H1 (cell line): ENCODE measurements around the gene TMEM238. TPM values are rescaled to one million over a fixed set of nuclear protein-coding genes. Genes with fewer than 3 reads are reported as not detected.

Experiments used
- CTCF ChIA-PET: fragments of 300-600 bp; sonication (Branson Sonifier 250); formaldehyde crosslinking; loops from one replicate; lab custom pipeline; 2021; ENCODE audit not compliant: partially characterized antibody; lab: Charles Lee
- POLR2A ChIA-PET: fragments of 300-600 bp; sonication (Branson Sonifier 250); formaldehyde crosslinking; loops from one replicate; lab custom pipeline; 2021; ENCODE audit warnings: inconsistent platforms; ENCODE audit not compliant: partially characterized antibody; lab: Charles Lee
- DNase-seq, 2 experiments: peaks; one replicate each; pipeline versions ENCODE4 v3.0.0 to v3.0.0-alpha.2; 2010 to 2022; ENCODE audit warnings: low spot score in 2 of 2, low read depth in 1 of 2, mixed read lengths in 1 of 2
- FAIRE-seq: peaks from 2 replicates; lab custom pipeline; 2011; peaks lifted over from hg19 to GRCh38; lab: Jason Lieb, UNC
- H2AFZ ChIP-seq: 2 replicates; pipeline ENCODE4 v1.8.1; 2012; ENCODE audit warnings: low read length, inconsistent platforms
- H2AK5ac ChIP-seq: 2 replicates; pipeline ENCODE4 v1.6.1; 2013; ENCODE audit warnings: low read depth, low read length
- H2BK120ac ChIP-seq: replicated peaks from 2 replicates; pipeline ENCODE3; 2013; ENCODE audit warnings: low read depth, low read length, inconsistent platforms
- H2BK12ac ChIP-seq: 2 replicates; pipeline ENCODE4 v1.6.1; 2013; ENCODE audit warnings: low read depth, low read length
- H2BK15ac ChIP-seq: 2 replicates; pipeline ENCODE4 v1.6.1; 2013; ENCODE audit warnings: low read length
- H2BK20ac ChIP-seq: 2 replicates; pipeline ENCODE4 v1.6.1; 2013; ENCODE audit warnings: low read length
- H2BK5ac ChIP-seq: 2 replicates; pipeline ENCODE4 v1.6.1; 2013; ENCODE audit warnings: low read depth, low read length
- H3K14ac ChIP-seq: 2 replicates; pipeline ENCODE4 v1.6.1; 2013; ENCODE audit warnings: inconsistent platforms; ENCODE audit not compliant: insufficient read length
- H3K18ac ChIP-seq: 2 replicates; pipeline ENCODE4 v1.6.1; 2013; ENCODE audit warnings: low read length; ENCODE audit errors: extremely low read depth
- H3K23ac ChIP-seq: 2 replicates; pipeline ENCODE4 v1.6.1; 2013; ENCODE audit warnings: inconsistent platforms; ENCODE audit not compliant: insufficient read length
- H3K23me2 ChIP-seq: 2 replicates; pipeline ENCODE4 v1.6.1; 2013; ENCODE audit warnings: low read depth, low read length
- H3K27ac ChIP-seq: 2 replicates; pipeline ENCODE4 v1.6.1; 2011; ENCODE audit warnings: low read depth, low read length, inconsistent platforms
- H3K27me3 ChIP-seq, 4 experiments: replicated peaks in 1 of 4; 1 replicate in 1 of 4; 2 replicates in 3 of 4; pipeline versions ENCODE4 v1.6.1 to v1.8.1; 2011 to 2013; ENCODE audit warnings: low read length in 3 of 4, mild to moderate bottlenecking in 3 of 4, inconsistent platforms in 2 of 4, mixed read lengths in 2 of 4, moderate library complexity in 1 of 4; ENCODE audit not compliant: control insufficient read depth in 3 of 4, insufficient read depth in 3 of 4; ENCODE audit errors: extremely low read depth in 1 of 4
- H3K36me3 ChIP-seq, 4 experiments: 2 replicates each; pipeline versions ENCODE4 v1.6.1 to v1.8.1; 2011 to 2013; ENCODE audit warnings: mild to moderate bottlenecking in 4 of 4, low read length in 3 of 4, moderate library complexity in 2 of 4, control low read depth in 1 of 4, inconsistent platforms in 1 of 4; ENCODE audit not compliant: insufficient read depth in 4 of 4, control insufficient read depth in 2 of 4
- H3K4ac ChIP-seq: replicated peaks from 2 replicates; pipeline ENCODE3; 2013; ENCODE audit warnings: low read length, low read depth, mixed read lengths, inconsistent platforms; ENCODE audit not compliant: insufficient read length
- H3K4me1 ChIP-seq, 4 experiments: replicated peaks in 1 of 4; 1 replicate in 1 of 4; 2 replicates in 3 of 4; pipeline versions ENCODE4 v1.6.1 to v1.8.1; 2011 to 2013; ENCODE audit warnings: low read length in 3 of 4, inconsistent platforms in 2 of 4, mixed read lengths in 1 of 4; ENCODE audit not compliant: insufficient read depth in 4 of 4, control insufficient read depth in 3 of 4
- H3K4me2 ChIP-seq, 2 experiments: 2 replicates each; pipeline versions ENCODE4 v1.6.1 to v1.8.1; 2011 to 2013; ENCODE audit warnings: low read depth in 2 of 2, low read length in 2 of 2, control low read depth in 1 of 2, inconsistent platforms in 1 of 2, mild to moderate bottlenecking in 1 of 2; ENCODE audit not compliant: insufficient read depth in 1 of 2
- H3K4me3 ChIP-seq, 4 experiments: fragments of 200-600, 300-600 bp in 1 of 4; sonication (generic), shearing (Covaris generic), sonication (Bioruptor Twin) in 1 of 4; 2 replicates each; pipeline versions ENCODE4 v1.5.1 to v1.8.1; 2011 to 2016; ENCODE audit warnings: low read length in 4 of 4, low read depth in 3 of 4, control low read depth in 2 of 4, inconsistent platforms in 2 of 4, mild to moderate bottlenecking in 2 of 4, mixed read lengths in 1 of 4, moderate library complexity in 1 of 4; ENCODE audit not compliant: insufficient read depth in 2 of 4; ENCODE audit errors: extremely low read depth in 1 of 4
- H3K56ac ChIP-seq: replicated peaks from 2 replicates; pipeline ENCODE3; 2013; ENCODE audit warnings: low read depth, mild to moderate bottlenecking, mixed read lengths, low read length, inconsistent platforms; ENCODE audit not compliant: insufficient read length
- H3K79me1 ChIP-seq: 2 replicates; pipeline ENCODE4 v1.6.1; 2013; ENCODE audit warnings: low read depth, low read length, control low read depth
- H3K79me2 ChIP-seq, 2 experiments: 2 replicates each; pipeline versions ENCODE4 v1.6.1 to v1.8.1; 2012 to 2013; ENCODE audit warnings: low read length in 2 of 2, mild to moderate bottlenecking in 2 of 2, inconsistent platforms in 1 of 2; ENCODE audit not compliant: insufficient read depth in 2 of 2, control insufficient read depth in 1 of 2
- H3K9ac ChIP-seq, 4 experiments: replicated peaks in 1 of 4; 1 replicate in 1 of 4; 2 replicates in 3 of 4; pipeline versions ENCODE4 v1.6.1 to v1.8.1; 2011 to 2013; ENCODE audit warnings: low read depth in 3 of 4, low read length in 3 of 4, control low read depth in 2 of 4, mild to moderate bottlenecking in 2 of 4, moderate library complexity in 2 of 4, inconsistent platforms in 1 of 4; ENCODE audit errors: extremely low read depth in 1 of 4
- H3K9me3 ChIP-seq, 2 experiments: 2 replicates each; pipeline versions ENCODE4 v1.6.1 to v1.8.1; 2012 to 2013; ENCODE audit warnings: mild to moderate bottlenecking in 2 of 2, moderate library complexity in 2 of 2, control low read depth in 1 of 2, inconsistent platforms in 1 of 2, low read depth in 1 of 2, low read length in 1 of 2, mixed read lengths in 1 of 2; ENCODE audit not compliant: insufficient read depth in 2 of 2
- H4K20me1 ChIP-seq, 2 experiments: replicated peaks in 1 of 2; 2 replicates each; pipeline versions ENCODE3 to v1.8.1; 2011 to 2013; ENCODE audit warnings: inconsistent platforms in 2 of 2, low read length in 2 of 2, mild to moderate bottlenecking in 1 of 2; ENCODE audit not compliant: insufficient read depth in 2 of 2, control insufficient read depth in 1 of 2
- H4K5ac ChIP-seq: 2 replicates; pipeline ENCODE4 v1.6.1; 2013; ENCODE audit warnings: low read length, low read depth, mixed read lengths, inconsistent platforms; ENCODE audit not compliant: insufficient read length
- H4K8ac ChIP-seq: 2 replicates; pipeline ENCODE4 v1.8.0; 2013; ENCODE audit warnings: mild to moderate bottlenecking, moderate library complexity, low read length, inconsistent platforms; ENCODE audit not compliant: insufficient read depth; ENCODE audit errors: extremely low read depth
- H4K91ac ChIP-seq: replicated peaks from 2 replicates; pipeline ENCODE3; 2013; ENCODE audit warnings: low read length, mixed read lengths, inconsistent platforms; ENCODE audit not compliant: insufficient read length
- RNF2 ChIP-seq: fragments of 200-900, 300-1000 bp; sonication (generic); IDR thresholded peaks from 2 replicates; pipeline ENCODE4 v1.7.1; 2016; ENCODE audit warnings: borderline replicate concordance, low read depth, mild to moderate bottlenecking, antibody characterized with exemption, low read length; ENCODE audit not compliant: poor library complexity, severe bottlenecking; ENCODE audit errors: missing control alignments
- SIN3A ChIP-seq, 2 experiments: IDR thresholded peaks in 1 of 2; conservative IDR thresholded peaks in 1 of 2; 2 replicates each; pipeline ENCODE4 v1.6.1; 2011 to 2012; ENCODE audit warnings: low read length in 2 of 2, improper control_type of control experiment in 1 of 2, low read depth in 1 of 2, mild to moderate bottlenecking in 1 of 2
- WGBS, 2 experiments: shearing (Covaris generic) in 1 of 2; methylation state at CpG; one replicate each; pipeline versions ENCODE4 v1.1.6 to v1.1.7; 2013 to 2015; ENCODE audit warnings: low lambda C conversion rate in 2 of 2, mixed read lengths in 2 of 2, inconsistent platforms in 1 of 2, low coverage in 1 of 2, missing lambda C conversion rate in 1 of 2; ENCODE audit not compliant: insufficient replicate concordance in 2 of 2, insufficient coverage in 1 of 2, insufficient read length in 1 of 2; ENCODE audit errors: extremely low coverage in 1 of 2, missing lambda C conversion rate in 1 of 2; 5-methylcytosine and 5-hydroxymethylcytosine counted together
- polyA plus RNA-seq, 7 experiments: library from polyadenylated mRNA; depleted of rRNA in 3 of 7; stranded (reverse) in 5 of 7; unstranded in 2 of 7; fragments of >200 nt in 5 of 7; fragments of 200-250 nt in 2 of 7; gene quantifications; 1 replicate in 5 of 7; 2 replicates in 1 of 7; 4 replicates in 1 of 7; pipeline versions ENCODE4 v1.2.1 to v1.2.3, GENCODE V29; 2011 to 2013; ENCODE audit warnings: missing spikeins in 2 of 7, mixed read lengths in 2 of 7
- total RNA-seq: library from RNA; stranded (reverse); fragmentation: NEBNext Ultra II Directional; extraction: Animal tissue kit (Norgen Biotek cat#: 25700); gene quantifications from 2 replicates; pipeline ENCODE4 v1.2.1, GENCODE V29; 2021

Gene TMEM238
- total and polyA plus RNA-seq, 2 of the 8 experiments (the other 6 are each of a cell fraction or from before 2014, with no cell fraction given): 0.53 to 3.8 TPM

DNA sequence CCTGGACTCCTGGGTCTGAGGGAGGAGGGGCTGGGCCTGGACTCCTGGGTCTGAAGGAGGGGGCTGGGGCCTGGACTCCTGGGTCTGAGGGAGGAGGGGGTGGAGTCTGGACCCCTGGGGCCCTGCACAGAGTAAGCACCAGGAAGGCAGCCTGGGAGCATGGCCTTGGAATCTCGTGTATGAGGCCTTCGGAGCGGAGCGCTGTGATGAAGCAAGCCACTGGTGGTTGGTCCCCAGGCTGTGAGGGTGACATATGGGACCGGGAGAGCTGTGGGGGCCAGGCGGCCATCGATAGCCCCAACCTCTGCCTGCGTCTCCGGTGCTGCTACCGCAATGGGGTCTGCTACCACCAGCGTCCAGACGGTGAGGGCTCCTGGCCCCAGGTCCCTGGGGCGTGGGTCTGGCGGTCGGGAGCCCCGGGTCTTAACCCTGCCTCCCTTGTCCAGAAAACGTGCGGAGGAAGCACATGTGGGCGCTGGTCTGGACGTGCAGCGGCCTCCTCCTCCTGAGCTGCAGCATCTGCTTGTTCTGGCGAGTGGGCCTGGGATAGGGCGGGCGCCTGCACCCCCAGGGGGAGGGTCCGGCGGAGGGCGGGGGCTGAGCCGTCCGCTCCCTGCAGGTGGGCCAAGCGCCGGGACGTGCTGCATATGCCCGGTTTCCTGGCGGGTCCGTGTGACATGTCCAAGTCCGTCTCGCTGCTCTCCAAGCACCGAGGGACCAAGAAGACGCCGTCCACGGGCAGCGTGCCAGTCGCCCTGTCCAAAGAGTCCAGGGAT, 6.5 kb downstream of the TMEM238 start:
- TF ChIP-seq SIN3A (conservative IDR thresholded peaks at IDR 0.05 in 1 of 2, IDR thresholded peaks at IDR 0.05 in 1 of 2; ENCODE audit: low read depth in 1 of 2, low read length in 2 of 2) (0 out of 4 replicates have a peak, but pooled peaks have one; percentile 17 to 28), RNF2 (no peak)
- Histone ChIP-seq H3K23ac (no peak overlapping the region), H4K20me1 (peaks cover 0 to 12% of the 10 kb centered on the region in 2 experiments), H3K56ac (peak overlapping the region; percentile 91), H4K5ac (peak overlapping the region; percentile 84), H3K18ac (peak overlapping the region; percentile 99), H3K4me3 (peak overlapping the region; percentile 35 to 60 (median 44)), H3K4me2 (peak overlapping the region; percentile 72 to 91), H3K79me2 (no peaks in the 10 kb centered on the region), H3K9ac (peak overlapping the region in 2 of 4 experiments; percentile 9 to 13; a peak in 2 of 7 replicates), H2BK5ac (peak overlapping the region; percentile 77), H2AK5ac (peak overlapping the region; percentile 24; the same call in 1 of the 2 replicates), H3K23me2 (peaks cover 22% of the 10 kb centered on the region), H2BK20ac (0 out of 2 replicates have a peak overlapping the region, but pooled peaks have one; percentile 43), H4K8ac (peak overlapping the region; percentile 35), H3K79me1 (peaks cover 5% of the 10 kb centered on the region; the same call in 1 of the 2 replicates), H2BK12ac (peak overlapping the region; percentile 87; the same call in 1 of the 2 replicates), H3K27me3 (peaks cover 2 to 27% (median 19%) of the 10 kb centered on the region in 4 experiments; a peak in 6 of 7 replicates), H4K91ac (peak overlapping the region; percentile 94), H3K14ac (no peak overlapping the region), H3K27ac (no peak overlapping the region), H2BK120ac (peak overlapping the region; percentile 88), H2AFZ (no peak overlapping the region), H3K4ac (peak overlapping the region; percentile 81), H3K4me1 (peaks cover 5 to 48% (median 33%) of the 10 kb centered on the region in 4 experiments), H3K9me3 (no peaks in the 10 kb centered on the region), H3K36me3 (no peaks in the 10 kb centered on the region), H2BK15ac (peak overlapping the region; percentile 88; the same call in 1 of the 2 replicates)
- ChIA-PET POLR2A (interaction anchor here (0.8 to 5.6 kb wide), 13 partner anchors 9 to 94 kb away, joined by 3 to 57 read pairs (median 4); partner anchors contain the start of genes BRSK1, GARIN5B, KMT5C and UBE2S), CTCF (interaction anchor here (0.6 to 1.6 kb wide), 3 partner anchors 31 to 76 kb away, joined by 3 read pairs; no protein-coding TSS in a partner anchor)
- DNase-seq: peak in 1 of 2 experiments; percentile 72
- WGBS, 2 experiments: 13% methylated on average over 21 of the region's 43 CpGs; no CpG with 5 or more reads in 1 of the 2 experiments
- no peak for FAIRE-seq
